Caco-2 (cell line): ENCODE measurements around the gene HBZ. TPM values are rescaled to one million over a fixed set of nuclear protein-coding genes. Genes with fewer than 3 reads are reported as not detected.

Experiments used
- BruUV-seq: library from RNA; stranded (reverse); fragments of 400-500 nt; replicated peaks from 2 replicates; lab custom pipeline; 2021; lab: Mats Ljungman, UMichigan
- CTCF ChIA-PET: fragments of 300-600 bp; sonication (Branson Sonifier 250); formaldehyde crosslinking; loops from one replicate; lab custom pipeline; 2022; ENCODE audit warnings: antibody characterized with exemption; lab: Charles Lee
- POLR2A ChIA-PET: fragments of 300-600 bp; sonication (Branson Sonifier 250); formaldehyde crosslinking; loops from one replicate; lab custom pipeline; 2022; ENCODE audit warnings: antibody characterized with exemption; lab: Charles Lee
- DNase-seq, 2 experiments: peaks; one replicate each; pipeline versions ENCODE4 v3.0.0 to v3.0.0-alpha.2; 2020 to 2022
- H3K27me3 ChIP-seq: replicated peaks from 2 replicates; pipeline ENCODE4 v1.6.0; 2011; ENCODE audit warnings: low read length; ENCODE audit not compliant: control insufficient read depth, insufficient read depth
- H3K36me3 ChIP-seq: 2 replicates; pipeline ENCODE4 v1.5.1; 2011; ENCODE audit warnings: low read length; ENCODE audit not compliant: control insufficient read depth, insufficient read depth
- H3K4me1 ChIP-seq: fragments of 250-450 bp; sonication (Bioruptor Pico); 2 replicates; pipeline ENCODE4 v1.5.1; 2020; ENCODE audit warnings: mild to moderate bottlenecking
- H3K4me3 ChIP-seq: 2 replicates; pipeline ENCODE4 v1.5.1; 2011; ENCODE audit warnings: low read depth, mild to moderate bottlenecking, control low read depth, low read length
- H3K9me3 ChIP-seq: fragments of 250-450 bp; sonication (Bioruptor Pico); 2 replicates; pipeline ENCODE4 v1.5.1; 2020; ENCODE audit warnings: mild to moderate bottlenecking, moderate library complexity
- H3K27ac Mint-ChIP-seq: one replicate; pipeline ENCODE4 v1.8.0; 2022; ENCODE audit warnings: mixed read lengths; ENCODE audit not compliant: unreplicated experiment
- H3K27me3 Mint-ChIP-seq: one replicate; pipeline ENCODE4 v1.8.0; 2022; ENCODE audit warnings: mixed read lengths; ENCODE audit not compliant: insufficient read depth, unreplicated experiment
- H3K36me3 Mint-ChIP-seq: one replicate; pipeline ENCODE4 v1.8.0; 2022; ENCODE audit warnings: mild to moderate bottlenecking, mixed read lengths; ENCODE audit not compliant: insufficient read depth, unreplicated experiment
- H3K4me1 Mint-ChIP-seq: one replicate; pipeline ENCODE4 v1.8.0; 2022; ENCODE audit warnings: low read depth, mixed read lengths; ENCODE audit not compliant: unreplicated experiment
- H3K4me3 Mint-ChIP-seq: one replicate; pipeline ENCODE4 v1.8.0; 2022; ENCODE audit warnings: mild to moderate bottlenecking, moderate library complexity, mixed read lengths; ENCODE audit not compliant: unreplicated experiment
- H3K9me3 Mint-ChIP-seq: one replicate; pipeline ENCODE4 v1.8.0; 2022; ENCODE audit warnings: mixed read lengths; ENCODE audit not compliant: unreplicated experiment
- intact Hi-C: fragments of 100-400 bp; cut with micrococcal nuclease; formaldehyde crosslinking; loops from one replicate; pipeline ENCODE4 v1.10.0; 2022; ENCODE audit not compliant: unreplicated experiment
- total RNA-seq: library from RNA; stranded (reverse); gene quantifications from 2 replicates; pipeline ENCODE4 v1.2.3, GENCODE V29; 2022
- TF ChIP-seq, protein P1 (sequence below), 2 experiments: fragments of 200-600 bp in 1 of 2; IDR thresholded peaks; 1 replicate in 1 of 2; 2 replicates in 1 of 2; pipeline versions ENCODE4 v1.5.1 to v1.8.0; 2011 to 2022; ENCODE audit warnings: antibody characterized with exemption in 1 of 2, control low read depth in 1 of 2, inconsistent platforms in 1 of 2, low read depth in 1 of 2, low read length in 1 of 2, mild to moderate bottlenecking in 1 of 2, moderate library complexity in 1 of 2; ENCODE audit not compliant: insufficient read depth in 1 of 2, severe bottlenecking in 1 of 2, unreplicated experiment in 1 of 2

Gene HBZ
- total RNA-seq, 1 experiment from 2014 or later = not detected

DNA sequence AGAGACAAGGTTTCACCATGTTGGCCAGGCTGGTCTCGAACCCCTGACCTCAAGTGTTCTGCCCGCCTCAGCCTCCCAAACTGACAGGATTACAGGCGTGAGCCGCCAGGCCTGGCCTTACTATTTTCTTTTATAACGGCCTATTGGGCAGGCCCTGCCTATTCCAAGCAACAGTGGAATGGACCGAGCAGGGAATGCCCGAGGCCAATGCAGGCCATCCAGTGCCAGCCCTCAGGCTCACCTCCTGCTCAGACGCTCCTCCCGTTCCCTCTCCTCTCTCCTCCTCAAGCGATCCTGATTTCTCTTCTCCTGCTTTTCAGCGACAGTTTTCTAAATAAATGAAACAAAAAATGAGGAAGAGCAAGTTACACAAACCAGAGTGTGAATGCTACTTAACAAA, 40.2 kb downstream of the HBZ start:
- peaks cover 2% of the 10 kb centered on the region for H3K36me3 ChIP-seq
- intact Hi-C loops = no loop called here

DNA sequence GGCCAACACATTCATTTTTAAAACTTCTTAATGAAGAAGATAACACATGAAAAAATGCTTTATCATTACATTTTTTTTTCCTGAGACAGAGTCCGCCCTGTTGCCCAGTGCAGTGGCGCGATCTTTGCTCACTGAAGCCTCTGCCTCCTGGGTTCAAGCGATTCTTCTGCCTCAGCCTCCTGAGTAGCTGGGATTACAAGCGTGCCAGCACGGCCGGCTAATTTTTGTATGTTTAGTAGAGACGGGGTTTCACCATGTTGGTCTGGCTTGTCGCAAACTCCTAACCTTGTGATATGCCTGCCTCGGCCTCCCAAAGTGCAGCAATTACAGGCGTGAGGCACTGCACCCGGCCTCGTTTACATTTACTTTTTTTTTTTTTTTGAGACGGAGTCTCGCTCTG, 41.0 kb downstream of the HBZ start:
- H3K9me3 Mint-ChIP-seq = no peaks in the 10 kb centered on the region
- no peaks in the 10 kb centered on the region for H3K27me3 Mint-ChIP-seq
- H3K4me1 Mint-ChIP-seq = no peaks in the 10 kb centered on the region
- H3K4me1 ChIP-seq = no peaks in the 10 kb centered on the region
- H3K9me3 ChIP-seq = no peaks in the 10 kb centered on the region
- H3K4me3 ChIP-seq = no peak overlapping the region
- no peak overlapping the region for H3K4me3 Mint-ChIP-seq
- no peak for DNase-seq
- peaks cover 2% of the 10 kb centered on the region for H3K36me3 ChIP-seq
- POLR2A ChIA-PET = no interaction called here
- intact Hi-C loops = no loop called here
- no peaks in the 10 kb centered on the region for H3K27me3 ChIP-seq
- CTCF ChIA-PET = no interaction called here
- no peak overlapping the region for H3K27ac Mint-ChIP-seq
- TF ChIP-seq, protein P1, sequence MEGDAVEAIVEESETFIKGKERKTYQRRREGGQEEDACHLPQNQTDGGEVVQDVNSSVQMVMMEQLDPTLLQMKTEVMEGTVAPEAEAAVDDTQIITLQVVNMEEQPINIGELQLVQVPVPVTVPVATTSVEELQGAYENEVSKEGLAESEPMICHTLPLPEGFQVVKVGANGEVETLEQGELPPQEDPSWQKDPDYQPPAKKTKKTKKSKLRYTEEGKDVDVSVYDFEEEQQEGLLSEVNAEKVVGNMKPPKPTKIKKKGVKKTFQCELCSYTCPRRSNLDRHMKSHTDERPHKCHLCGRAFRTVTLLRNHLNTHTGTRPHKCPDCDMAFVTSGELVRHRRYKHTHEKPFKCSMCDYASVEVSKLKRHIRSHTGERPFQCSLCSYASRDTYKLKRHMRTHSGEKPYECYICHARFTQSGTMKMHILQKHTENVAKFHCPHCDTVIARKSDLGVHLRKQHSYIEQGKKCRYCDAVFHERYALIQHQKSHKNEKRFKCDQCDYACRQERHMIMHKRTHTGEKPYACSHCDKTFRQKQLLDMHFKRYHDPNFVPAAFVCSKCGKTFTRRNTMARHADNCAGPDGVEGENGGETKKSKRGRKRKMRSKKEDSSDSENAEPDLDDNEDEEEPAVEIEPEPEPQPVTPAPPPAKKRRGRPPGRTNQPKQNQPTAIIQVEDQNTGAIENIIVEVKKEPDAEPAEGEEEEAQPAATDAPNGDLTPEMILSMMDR (IDR thresholded peaks at IDR 0.05; ENCODE audit: insufficient read depth in 1 of 2, low read depth in 1 of 2, low read length in 1 of 2, severe bottlenecking in 1 of 2, unreplicated experiment in 1 of 2) = no peak
- no TSS peak for BruUV-seq
- H3K36me3 Mint-ChIP-seq = peaks cover 96% of the 10 kb centered on the region

More for the DNA sequence above, 40.2 kb downstream of the HBZ start:
- ChIA-PET POLR2A (no interaction called here), CTCF (interaction anchor here (0.6 kb wide), 1 partner anchor 87 kb away, joined by 3 read pairs; no protein-coding TSS in a partner anchor)
- no peak overlapping the region for H3K4me3 Mint-ChIP-seq
- H3K9me3 ChIP-seq = no peaks in the 10 kb centered on the region
- no peaks in the 10 kb centered on the region for H3K4me1 Mint-ChIP-seq
- TF ChIP-seq, protein P1 (IDR thresholded peaks at IDR 0.05; ENCODE audit: insufficient read depth in 1 of 2, low read depth in 1 of 2, low read length in 1 of 2, severe bottlenecking in 1 of 2, unreplicated experiment in 1 of 2) = no peak
- H3K9me3 Mint-ChIP-seq = no peaks in the 10 kb centered on the region
- H3K4me3 ChIP-seq = no peak overlapping the region
- no peak overlapping the region for H3K27ac Mint-ChIP-seq
- peaks cover 96% of the 10 kb centered on the region for H3K36me3 Mint-ChIP-seq
- no peak for DNase-seq
- no peaks in the 10 kb centered on the region for H3K27me3 Mint-ChIP-seq
- H3K27me3 ChIP-seq = no peaks in the 10 kb centered on the region
- no TSS peak for BruUV-seq
- no peaks in the 10 kb centered on the region for H3K4me1 ChIP-seq

DNA sequence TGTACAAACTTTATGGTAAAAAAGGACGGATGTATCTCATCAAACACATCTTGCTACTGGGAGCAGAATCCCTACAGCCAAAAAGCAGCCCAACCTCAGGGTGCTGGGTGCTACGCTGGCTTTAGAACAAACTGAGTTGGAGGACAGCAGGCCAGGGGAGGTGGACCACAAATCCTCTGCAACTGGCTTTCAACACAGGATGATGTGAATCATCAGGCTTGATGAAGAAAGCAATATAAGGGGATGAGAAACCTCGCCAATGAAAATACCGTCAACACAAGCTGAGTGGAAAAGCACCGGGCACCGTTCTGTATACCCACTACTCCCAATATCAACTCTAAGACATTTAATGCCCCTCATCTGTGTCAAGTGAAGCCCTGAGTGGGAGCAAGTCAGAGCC, 42.1 kb downstream of the HBZ start:
- H3K36me3 ChIP-seq = peaks cover 2% of the 10 kb centered on the region
- ChIA-PET POLR2A (no interaction called here), CTCF (no interaction called here)
- intact Hi-C loops = no loop called here
- no TSS peak for BruUV-seq
- Mint-ChIP-seq H3K4me3 (no peak overlapping the region), H3K27ac (no peak overlapping the region), H3K27me3 (no peaks in the 10 kb centered on the region), H3K36me3 (peaks cover 96% of the 10 kb centered on the region), H3K4me1 (no peaks in the 10 kb centered on the region), H3K9me3 (no peaks in the 10 kb centered on the region)
- no peaks in the 10 kb centered on the region for H3K4me1 ChIP-seq
- TF ChIP-seq, protein P1 (IDR thresholded peaks at IDR 0.05; ENCODE audit: insufficient read depth in 1 of 2, low read depth in 1 of 2, low read length in 1 of 2, severe bottlenecking in 1 of 2, unreplicated experiment in 1 of 2) = no peak
- no peak for DNase-seq
- no peak overlapping the region for H3K4me3 ChIP-seq
- H3K27me3 ChIP-seq = no peaks in the 10 kb centered on the region
- H3K9me3 ChIP-seq = no peaks in the 10 kb centered on the region
